Measurements from ENCODE around the gene RPL18.
A peak's percentile ranks its signal among the peaks of the same experiment; 100 is the strongest.
"Not testable (repeated sequence)": the region's sequence is repeated elsewhere in the genome, so short reads cannot be mapped to it uniquely, and the experiment has no call there.

RPL18 gene

DNA sequence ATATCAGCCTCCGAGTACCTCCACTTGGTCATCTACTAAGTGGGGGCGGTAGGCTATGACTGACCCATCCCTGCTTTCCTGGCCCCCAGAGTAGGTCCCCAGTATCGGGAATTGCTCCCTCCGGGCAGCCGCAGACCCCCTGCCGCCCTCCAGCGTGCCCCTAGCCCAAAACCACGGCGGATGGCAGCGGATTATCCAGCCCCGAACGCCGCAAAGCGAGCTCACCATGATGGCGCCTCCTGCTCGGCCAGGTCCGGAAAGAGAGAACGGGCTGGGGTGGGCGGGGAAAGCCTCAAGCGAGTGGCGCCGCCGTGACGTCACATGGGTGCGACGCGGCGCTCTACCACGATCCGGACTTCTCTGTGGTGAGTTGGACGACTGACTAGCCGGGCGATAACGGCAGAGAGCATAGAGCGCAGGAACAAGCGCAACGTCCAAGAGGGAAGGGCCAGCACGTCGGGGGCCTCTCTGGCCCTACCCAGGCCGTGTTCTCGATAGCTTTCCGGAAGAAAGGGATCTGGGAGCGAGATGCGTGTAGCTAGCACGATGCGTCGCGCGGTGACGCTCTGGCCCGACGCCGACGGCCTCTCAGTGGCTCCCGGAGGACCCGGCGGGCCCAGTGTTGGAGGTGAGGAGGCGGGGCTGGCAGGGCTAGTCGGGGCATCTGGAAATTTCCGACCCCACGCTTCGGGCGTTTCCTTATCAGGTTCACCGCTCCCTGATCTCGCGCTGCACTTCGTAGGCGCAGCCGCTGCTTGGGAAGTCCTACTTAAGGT lies at the start of gene RPL18, which contains the start of gene SPHK2:
Gene RPL18, minus strand, starts transcription at position 263 of the 776 bp plus-strand sequence. Its CDS starts 35 bp downstream, at position 228.
Gene SPHK2, plus strand, starts transcription at position 591 of the 776 bp plus-strand sequence. CDS start 1,009 bp downstream, outside the sequence.
- DNase-seq = peak; percentile 98

DNA sequence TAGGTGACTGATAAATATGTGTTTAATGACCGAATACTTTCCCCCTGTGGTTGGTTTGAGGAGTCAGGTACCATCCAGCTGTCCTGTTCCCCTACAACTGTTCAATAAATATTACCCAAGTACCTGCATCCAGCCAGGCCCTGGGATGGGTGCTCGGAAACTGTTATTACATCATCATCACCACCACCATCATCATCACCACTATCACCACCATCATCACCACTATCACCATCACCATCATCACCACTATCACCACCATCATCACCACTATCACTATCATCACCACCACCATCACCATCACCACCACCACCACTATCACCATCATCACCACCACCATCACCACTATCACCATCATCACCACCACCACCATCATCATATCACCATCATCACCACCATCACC lies 49.8 kb upstream of the RPL18 start:
- no peak for DNase-seq

DNA sequence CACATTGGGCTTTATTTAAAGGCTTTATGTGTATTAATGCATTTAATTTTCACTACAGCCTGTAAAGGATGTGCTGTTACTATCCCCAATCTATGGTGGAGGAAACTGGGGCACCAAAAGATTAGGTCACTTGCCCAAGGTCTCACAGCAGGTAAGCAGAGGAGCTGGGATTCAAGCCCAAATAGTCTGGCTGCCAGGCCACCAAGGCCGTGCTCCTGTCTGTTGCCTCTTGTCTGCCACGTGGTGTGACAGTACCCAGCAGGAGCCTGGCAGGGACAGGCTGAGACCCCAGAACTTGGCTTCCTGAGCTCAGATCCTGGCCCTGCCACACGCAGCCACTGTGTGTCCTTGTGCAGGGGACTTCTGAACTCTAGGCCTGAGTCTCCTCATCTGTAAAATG lies 49.4 kb upstream of the RPL18 start:
- no peak for DNase-seq

DNA sequence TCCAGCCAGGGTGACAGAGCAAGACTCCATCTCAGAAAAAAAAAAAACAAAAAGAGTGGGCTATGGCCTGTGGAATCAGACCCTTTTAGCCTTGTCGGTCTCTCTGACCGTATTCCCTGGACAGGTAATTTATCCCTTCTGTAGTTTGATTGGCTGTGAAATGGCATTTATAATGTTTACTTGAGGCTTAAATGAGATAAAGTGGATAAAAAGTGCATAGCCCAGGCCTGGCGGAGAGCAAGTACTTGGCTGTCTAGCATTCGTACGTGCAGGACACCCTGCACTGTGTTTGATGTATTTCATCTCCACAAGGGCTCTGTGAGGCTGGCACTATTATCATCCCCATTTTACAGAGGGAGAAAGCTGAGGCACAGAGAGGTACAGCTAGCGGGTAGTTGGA lies 46.8 kb upstream of the RPL18 start:
- no peak for DNase-seq

DNA sequence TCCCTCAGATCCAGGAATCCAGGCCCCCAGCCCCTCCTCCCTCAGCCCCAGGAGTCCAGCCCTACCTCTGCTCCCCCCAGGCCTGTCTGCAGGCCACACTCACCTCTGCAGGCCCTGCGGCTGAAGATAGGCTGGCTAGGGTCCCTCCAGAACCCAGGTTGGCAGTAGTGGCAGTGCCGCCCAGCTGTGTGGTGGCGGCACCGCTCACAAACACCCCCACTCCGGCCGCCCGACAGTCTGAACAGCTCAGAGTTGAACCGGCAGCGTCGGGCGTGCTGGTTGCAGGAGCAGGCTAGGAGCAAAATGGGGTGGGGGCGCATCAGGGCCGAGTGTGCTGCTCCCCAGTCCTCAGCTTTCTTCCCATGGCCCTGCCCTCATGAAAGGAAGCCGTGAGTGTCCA lies 45.5 kb upstream of the RPL18 start:
- DNase-seq = no peak

DNA sequence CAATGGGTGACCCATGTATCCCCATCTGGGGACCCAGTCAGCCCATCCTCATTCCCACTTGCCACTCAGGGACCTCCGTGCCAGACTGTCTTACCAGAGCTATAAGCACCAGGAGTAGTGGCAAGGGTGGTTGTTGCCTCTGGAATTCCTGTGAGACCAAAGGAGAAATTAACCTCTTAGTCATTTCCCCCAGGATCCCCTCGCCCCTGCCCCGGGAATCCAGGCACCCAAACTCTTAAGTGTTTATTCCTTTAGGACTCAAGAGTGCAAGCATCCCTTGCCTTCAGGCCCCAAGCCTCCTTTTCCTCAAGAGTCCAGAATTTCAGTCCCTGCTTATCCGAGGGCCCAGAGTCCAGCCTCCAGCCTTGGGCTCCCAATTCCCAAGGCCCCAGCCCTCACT lies 44.7 kb upstream of the RPL18 start:
- DNase-seq = no peak

DNA sequence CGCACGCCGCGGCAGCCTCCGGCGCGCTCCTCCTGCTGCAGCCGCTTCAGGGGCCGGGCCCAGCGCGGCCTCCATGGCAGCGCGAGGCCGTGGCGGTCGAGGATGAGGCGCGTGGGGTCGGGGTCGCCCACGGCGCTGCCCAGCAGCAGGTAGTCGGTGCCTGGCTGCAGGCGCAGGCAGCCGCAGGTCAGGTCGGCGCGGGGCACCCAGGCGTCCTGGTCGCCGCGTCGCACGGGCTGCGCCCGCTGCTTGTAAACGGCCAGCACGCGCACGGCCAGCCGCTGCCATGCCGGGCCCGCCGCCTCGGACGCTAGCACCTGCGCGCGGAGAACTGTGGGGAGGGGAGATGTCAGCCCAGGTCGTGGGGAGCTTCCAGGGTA lies 42.7 kb upstream of the RPL18 start:
- DNase-seq = no peak

DNA sequence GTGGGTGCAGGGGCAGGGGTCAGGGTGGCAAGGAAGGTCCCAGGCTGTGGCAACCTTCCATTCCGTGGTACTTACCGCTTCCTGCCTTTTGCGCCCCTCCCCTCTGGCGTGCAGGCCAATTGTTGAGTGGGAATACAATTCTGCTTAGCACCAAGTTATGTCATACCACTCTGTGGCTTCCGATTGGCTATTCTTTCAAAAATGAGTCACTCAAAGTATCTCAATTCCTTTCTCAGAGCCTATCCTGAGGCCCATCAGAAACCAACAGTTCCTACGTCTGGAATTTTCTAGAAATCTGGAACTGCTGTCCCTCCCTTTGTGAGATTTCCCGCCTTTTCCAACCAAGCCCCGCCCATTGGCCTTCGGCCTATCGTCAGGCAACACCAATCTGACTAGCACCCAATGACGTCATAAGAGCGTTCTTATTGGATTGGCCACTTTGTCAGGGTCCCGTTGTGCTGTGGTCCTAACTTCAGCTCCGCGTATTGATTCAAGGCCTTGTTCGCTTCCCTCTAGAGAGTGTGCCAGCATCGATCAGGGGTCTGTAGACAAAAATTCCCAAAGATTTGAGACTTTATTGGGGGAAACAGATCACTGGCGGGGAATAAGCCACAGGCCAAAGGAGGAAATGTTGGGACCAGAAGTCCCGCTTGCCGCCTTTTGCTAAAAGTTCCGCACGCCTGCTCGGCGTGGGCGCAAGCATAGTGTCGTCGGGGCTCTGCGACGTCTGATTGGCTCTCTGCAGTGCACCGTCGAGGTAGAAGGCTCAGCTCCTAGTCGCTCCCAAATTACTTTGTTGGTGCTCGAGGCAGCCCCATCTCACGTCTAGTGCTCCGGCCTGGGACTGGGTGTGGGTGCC lies 42.1 kb upstream of the RPL18 start:
- DNase-seq = peak; percentile 96

DNA sequence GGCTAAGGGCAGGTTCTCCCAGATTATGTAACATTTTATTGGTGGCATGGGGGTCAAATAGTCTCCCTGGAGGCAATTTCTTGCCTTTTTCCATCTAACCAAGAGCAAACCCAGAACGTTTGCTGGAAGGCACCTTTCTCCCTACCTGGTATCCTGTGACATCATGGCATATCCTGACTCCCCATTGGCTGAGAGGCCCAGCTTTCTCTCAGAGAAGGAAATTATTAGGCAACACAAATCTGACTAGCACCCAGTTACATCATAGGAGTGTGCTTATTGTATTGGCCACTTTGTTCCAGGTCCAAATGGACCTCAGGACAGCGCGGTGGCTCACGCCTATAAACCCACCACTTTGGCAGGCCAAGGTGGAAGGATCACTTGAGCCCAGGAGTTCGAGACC lies 40.8 kb upstream of the RPL18 start:
- no peak for DNase-seq

DNA sequence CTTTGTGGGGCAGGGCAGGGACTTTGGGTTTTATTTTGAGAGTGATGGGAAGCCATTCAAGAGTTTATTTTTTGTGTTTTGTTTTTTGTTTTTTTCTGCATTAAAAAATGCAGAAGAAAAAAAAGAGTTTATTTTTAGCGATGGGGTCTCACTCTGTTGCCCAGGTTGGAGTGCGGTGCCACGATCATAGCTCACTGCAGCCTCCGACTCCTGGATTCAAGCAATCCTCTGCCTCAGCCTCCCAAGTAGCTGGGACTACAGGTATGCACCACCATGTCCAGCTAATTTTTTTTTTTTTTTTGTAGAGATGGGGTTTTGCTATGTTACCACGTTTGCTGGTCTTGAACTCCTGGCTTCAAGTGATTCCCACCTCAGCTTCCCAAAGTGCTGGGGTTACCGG lies 39.5 kb upstream of the RPL18 start:
- DNase-seq = no peak

DNA sequence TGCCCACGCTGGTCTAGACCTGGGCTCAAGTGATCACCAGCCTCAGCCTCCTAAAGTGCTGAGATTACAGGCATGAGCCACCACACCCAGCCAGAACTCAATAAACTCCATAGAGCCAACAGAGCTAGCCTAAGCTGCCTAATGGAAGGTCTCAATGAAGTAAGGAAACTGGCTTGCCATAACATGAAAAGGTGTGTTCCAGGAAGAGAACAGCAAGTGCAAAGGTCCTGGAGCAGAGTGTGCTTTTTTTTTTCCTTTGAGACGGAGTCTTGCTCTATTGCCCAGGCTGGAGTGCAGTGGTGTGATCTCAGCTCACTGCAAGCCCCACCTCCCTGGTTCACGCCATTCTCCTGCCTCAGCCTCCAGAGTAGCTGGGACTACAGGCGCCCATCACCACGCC lies 38.9 kb upstream of the RPL18 start:
- not testable (repeated sequence) for DNase-seq

DNA sequence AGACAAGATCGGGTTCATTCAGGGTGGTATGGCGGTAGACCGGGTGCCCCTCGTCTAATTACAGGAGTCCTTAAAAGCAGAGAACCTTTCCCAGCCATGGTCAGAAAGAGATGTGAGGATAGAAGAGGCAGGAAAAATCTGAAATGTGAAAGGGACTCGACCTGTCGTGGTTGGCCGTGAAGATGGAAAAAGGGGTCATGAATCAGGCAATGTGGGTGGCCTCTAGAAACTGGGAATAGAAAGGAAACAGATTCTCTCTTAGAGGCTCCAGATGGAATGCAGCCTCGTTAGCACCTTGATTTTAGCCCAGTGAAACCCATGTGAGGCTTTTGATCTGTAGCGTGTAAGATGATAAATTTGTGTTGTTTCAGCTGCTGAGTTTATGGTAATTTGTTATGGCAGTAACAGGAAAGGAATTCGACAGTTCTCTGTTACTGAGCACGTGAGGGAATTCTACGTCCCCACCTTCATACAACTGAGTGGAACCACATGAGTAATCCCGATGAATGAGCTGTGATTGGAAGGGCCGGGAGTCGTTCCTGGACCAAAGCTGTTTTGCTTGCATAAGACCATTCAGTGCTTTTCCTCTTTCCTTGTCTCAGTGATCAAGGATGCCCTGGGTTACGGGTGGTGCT lies 38.0 kb upstream of the RPL18 start:
- DNase-seq = no peak

DNA sequence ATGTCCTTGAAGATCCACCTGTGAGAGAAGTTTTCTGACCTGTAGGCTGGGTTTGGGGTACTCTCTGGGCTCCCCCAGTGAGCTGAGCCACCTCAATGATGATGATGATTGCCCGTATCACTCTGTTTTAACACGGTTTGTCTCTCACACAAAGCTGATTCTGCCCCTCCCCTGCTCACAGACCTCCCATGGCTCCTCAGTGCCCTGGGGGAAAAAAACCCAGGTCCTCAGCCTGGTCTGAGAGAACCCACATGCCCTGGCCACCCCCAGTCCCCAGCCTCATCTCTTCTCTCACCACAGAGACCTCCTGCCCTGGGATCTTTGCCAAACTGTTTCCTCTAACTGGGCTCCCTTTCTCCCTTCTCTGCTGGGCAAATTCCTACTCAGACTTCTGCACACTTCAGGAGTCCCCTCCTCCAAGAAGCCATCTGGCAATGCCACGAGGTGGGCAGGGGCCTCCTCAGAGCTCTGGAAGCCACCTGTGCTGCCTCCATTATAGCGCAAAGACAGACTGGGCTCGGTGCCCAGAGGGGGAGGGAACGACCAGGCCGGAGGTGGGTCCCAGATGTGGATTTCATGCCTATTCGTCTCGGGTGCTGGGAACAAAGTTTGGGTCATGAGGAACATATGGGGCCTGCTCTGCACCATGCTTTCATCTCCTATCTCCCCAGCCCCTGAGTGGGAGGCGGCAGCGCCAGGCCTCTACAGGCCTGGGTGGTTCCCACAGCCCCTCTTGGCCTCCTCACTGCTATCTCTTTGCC lies 35.5 kb upstream of the RPL18 start:
- no peak for DNase-seq

DNA sequence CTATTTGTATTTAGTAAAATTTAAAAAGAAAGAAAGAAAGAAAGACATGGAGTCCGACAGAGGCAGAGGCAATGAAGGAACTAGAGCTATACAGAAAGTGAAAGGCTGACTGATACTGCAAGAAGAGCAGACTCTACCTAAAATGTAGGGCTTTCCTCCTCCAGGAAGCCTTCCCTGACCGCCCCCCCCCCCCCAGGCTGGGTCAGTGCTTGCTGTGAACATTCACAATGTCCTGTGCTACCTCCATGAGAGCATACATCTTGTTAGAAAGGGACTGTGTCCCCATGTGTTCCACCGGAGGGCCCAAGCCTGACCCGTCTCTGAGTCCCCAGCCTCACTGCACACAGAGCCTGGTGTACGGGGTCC lies 32.7 kb upstream of the RPL18 start:
- DNase-seq = no peak

DNA sequence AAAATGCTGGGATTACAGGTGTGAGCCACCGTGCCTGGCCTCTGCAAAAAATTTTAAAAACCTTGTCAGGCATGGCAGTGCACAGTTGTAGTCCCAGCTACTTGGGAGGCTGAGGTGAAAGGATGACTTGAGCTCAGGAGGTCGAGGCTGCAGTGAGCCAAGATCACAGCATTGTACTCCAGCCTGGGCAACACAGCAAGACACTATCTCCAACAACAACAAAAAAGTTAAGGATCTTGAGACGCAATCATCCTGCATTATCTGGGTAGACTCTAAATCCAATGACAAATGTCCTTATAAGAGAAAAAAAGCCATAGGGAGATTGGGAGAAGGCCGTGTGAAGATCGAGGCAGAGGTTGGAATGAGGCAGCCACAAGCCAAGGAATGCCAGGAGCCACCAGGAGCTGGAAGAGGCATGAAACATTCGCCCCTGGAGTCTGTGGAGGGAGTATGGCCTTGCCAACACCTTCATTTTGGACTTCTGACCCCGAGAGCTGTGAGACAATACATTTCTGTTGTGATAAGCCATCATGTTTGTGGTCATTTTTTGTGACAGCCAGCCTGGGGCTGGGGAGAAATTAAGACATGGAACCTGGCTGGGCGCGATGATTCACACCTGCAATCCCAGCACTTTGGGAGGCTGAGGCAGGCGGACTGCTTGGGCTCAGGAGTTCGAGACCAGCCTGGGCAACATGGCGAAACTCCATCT lies 32.1 kb upstream of the RPL18 start:
- DNase-seq = no peak

DNA sequence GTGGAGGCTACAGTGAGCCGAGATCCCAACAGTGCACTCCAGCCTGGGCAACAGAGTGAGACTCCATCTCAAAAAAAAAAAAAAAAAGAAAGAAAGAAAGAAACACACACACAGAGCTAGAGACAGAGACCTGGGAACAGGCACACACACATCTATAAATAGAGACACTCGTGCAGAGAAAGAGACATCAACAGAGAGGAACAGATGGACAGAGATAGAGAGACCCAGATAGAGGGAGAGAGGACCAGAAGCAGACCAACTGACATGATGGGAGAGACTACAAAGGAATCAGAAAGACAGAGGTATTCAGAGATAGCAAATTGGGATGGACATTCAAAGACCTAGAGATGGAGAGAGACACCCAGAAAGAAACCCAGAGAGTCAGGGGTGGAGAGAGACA lies 29.2 kb upstream of the RPL18 start:
- no peak for DNase-seq

DNA sequence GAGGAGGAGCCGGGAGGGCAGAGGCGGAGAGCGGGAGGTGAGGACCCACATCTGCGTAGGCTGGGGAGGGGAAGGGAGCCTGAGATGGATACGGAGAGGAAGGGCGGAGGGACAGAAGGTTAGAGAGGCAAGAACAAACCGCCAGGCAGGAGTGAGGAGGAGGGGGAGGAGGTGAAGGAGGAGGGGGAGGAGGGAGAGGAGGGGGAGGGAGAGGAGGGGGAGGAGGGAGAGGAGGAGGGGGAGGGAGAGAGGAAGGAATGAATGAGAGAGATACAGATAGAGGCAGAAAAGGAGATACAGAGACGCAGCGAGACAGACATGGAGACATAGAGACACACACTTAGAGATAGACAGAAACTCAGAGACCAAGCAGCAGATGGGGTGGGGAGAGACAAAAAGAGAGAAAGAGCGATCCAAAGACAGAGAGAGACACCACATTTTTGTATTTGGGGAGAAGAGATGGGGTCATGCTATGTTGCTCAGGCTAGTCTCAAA lies 27.8 kb upstream of the RPL18 start:
- DNase-seq = no peak

DNA sequence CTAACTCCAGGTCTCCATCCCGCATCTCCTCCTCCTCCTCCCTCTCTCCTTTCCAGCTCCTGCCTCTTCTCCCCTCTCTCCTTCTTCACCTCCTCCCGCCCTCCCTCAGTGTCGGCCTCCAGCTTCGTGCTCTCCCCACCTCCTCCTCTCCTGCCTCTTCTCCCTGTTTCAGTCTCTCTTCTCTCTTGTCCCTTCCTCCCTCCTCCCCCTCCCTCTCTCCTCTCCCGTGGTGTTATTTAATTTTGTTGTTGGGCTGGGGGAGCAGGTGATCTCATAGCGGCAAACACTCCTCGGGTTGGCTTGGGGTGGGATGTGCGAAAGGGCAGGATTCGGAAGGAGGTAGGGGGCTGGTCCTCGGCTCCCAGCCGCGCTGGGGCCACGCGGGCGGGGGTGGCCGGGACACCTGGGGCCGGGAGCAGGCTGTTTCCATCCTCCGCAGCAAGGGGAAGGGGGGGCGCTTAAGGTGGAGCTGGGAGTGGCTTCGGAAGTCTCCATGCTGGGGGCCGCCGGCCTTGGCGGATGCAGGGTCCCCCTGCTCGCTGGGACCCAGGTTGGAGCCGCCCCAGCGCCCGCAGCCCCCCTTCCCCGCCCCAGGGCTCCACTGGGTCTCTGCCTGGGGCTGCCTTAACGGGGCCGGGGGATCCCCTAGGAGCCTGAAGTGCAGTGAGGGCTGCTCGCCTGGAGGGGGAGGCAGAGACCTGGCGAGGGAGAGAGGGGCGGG lies 27.2 kb upstream of the RPL18 start, which contains the start of gene CA11:
Gene CA11, minus strand, starts transcription at position 187 of the 721 bp plus-strand sequence. CDS start 555 bp downstream, outside the sequence.
- DNase-seq = peak; percentile 76

DNA sequence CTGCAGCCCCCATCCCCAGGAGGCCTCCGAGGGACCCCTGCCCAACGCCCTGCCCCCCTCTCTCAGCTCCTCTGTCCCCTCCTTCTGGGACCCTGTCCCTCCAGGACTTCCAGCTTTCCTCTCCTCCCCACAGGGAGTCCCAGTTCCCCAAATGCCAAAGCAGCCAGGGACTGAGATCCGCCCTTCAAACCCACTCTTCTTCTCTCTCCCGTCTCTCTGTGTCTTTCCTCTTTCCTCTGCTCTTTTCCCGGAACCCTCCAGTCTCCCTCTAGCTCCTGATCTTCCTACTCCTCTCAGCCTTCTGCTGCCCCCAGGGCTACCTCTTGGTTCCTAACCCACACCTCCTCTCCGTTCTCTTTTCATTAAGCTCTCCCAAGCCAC lies 26.6 kb upstream of the RPL18 start:
- no peak for DNase-seq

DNA sequence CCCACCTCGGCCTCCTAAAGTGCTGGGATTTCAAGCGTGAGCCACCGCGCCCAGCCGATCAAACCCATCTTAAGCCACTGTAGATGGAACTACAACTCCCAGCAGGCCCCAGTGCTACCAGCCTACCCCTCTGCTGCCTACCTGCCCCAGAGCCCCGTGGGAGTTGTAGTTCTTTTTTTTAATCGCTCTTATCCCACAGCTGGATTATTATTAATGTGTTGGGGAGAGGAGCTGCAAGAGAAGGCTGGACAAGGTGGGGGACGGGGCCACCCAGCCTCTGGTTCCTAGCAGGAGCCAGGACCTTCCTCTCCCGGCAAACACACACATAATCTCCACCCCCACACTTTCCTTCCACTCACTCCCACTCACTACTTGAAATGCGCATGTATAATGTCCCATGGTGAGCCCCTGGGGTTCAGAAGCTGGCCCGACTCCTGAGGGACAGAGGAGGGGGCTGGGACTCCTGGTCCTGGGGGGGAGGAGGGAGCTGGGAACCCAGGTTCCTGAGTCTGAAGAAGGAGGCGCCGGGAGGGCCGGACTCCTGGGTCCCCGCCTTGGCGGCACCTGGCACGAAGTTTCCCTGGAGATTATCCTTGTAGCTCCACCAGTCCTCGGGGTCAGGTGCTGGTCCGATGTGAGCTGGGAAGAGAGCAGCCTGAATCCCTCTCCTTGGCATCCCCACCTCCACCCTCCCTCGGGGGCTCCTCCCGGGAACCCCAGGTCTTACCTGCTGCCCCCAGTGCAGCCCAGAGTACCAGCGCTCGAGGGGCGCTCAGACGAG lies 26.1 kb upstream of the RPL18 start:
- peak; percentile 14 for DNase-seq

All from KG1 (cell line).